ENCODE results near the gene GDNF.
"Not testable (repeated sequence)": the region's sequence is repeated elsewhere in the genome, so short reads cannot be mapped to it uniquely, and the experiment has no call there.

The GDNF gene

DNA sequence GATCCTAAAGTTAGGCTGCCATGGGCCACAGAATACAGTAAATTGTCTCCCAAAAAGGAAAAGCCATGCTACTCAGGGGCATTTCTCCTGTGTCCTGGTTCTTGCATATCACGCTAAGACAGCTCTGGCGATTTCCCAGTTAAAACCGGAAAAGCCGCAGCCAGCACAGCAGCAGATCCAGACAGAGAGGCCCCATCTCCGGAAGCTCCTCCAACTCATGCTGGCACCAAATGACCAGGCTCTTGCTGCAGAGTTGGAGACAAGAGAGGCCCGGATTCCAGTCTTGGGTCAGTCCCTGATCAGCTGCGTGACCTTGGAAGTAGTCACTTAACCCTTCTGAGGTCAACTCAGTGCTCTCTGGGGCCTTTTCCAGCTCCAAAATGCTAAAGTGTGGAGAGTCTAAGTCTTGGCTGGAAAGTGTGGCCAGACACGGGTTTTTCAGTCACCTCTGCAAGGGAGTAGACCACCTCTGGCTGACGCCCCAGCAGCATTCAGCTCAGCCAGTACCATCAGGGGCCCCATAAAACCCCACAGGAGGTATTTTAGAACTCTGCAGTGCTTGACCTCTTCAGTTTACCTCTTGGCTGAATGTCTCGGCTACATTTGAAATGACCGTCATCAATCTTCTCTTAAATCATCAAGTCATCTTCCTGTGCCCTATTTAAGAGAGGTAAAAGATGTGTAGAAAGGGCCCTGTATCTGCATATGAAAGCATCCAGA lies 16.2 kb downstream of the GDNF start:
- in situ Hi-C loops (cut with HindIII; ENCODE audit: low sequenced_read_pairs), result no loop called here

DNA sequence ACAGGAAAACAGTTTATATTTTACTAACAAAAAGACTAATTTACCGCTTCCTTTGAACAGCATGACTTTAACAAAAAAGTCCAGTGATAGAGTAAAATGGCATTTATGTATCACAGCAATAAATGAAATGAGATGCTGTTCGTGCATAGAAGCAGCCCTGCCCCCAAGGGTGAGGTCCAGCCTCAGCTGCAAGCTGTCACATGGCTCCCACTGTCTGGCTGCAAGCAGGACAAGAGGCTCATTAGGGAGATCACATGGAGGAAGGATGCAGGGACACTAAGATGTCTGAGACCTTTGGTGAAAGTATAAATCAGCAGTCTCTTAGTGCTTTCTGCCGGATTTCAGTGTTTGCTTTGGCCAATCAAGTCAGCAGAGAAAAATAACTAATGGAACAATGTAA lies 23.0 kb downstream of the GDNF start:
- in situ Hi-C loops (cut with HindIII; ENCODE audit: low sequenced_read_pairs), result no loop called here

DNA sequence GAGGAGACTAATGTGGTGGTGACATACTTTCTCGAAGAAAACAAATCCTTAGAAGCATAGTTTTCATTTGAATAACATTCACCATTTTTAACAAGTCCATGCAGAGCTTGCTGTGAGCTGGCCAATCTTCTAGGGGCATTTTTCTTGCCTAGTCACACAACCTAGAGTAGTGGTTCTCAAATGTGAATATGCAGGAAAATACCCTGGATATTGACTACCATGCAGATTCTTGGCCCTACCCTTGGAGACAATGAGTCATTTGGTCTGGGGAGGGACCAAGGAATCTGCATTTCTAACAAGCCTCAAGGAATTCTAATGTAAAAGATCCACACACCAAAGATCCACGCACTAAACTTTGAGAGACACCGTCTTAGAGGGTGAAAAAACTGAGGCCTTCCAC lies 23.5 kb downstream of the GDNF start:
- in situ Hi-C loops (cut with HindIII; ENCODE audit: low sequenced_read_pairs), result no loop called here

DNA sequence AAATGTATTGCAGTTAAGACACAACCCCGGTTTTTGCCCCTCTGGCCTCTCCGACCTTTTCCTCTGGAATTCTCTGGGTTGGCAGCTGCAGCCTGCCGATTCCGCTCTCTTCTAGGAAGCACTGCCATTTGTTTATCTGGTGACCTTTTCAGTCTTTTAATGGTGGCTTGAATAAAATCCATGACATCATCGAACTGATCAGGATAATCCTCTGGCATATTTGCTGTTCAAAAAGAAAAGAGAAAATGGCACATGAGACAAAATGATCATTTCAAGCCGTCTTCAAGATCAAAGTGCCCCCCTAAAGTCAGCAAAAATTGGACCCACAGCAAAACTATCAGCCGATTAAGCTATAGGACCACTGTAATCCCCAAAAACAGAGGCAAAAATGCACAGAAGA lies 23.9 kb downstream of the GDNF start:
- in situ Hi-C loops (cut with HindIII; ENCODE audit: low sequenced_read_pairs), result no loop called here

DNA sequence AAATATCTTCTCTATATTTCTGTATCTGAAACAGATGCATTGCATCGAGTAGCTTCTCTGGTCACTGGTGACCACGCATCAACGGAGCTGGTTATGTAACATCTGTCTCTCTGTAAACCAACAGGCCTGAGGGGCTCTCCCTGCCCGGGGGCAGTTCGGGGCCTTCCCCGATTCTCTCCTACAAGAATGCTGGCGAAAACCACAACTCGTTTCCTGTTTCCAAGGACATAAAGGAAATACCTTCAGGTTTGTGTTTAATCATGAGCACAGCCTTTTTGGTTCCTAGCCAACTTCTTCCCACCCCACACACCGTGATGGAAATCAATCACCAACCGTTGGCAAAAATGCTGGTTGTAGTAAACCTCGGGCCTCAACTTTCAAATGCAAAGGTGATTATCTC lies 25.1 kb downstream of the GDNF start:
- in situ Hi-C loops (cut with HindIII; ENCODE audit: low sequenced_read_pairs), result no loop called here

DNA sequence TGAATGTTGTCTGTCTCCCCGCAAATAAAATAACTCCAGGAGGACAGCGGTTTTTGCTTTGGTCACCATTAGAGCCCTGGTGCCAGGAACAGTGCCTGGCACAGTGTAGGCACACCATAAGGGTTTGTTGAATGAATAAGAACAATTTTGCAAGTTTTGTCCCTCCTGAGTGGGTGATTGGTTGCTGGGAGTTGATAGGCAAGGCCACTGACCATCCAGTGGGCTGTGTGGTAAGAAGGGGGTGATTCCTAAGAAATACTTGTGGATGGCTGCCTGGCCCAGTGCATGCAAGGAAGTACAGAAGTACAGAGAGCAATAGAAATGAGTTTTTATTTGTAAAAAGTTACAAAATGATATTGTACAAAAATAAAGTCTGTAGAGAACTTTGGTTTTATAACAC lies 27.5 kb downstream of the GDNF start:
- in situ Hi-C loops (cut with HindIII; ENCODE audit: low sequenced_read_pairs), result no loop called here

DNA sequence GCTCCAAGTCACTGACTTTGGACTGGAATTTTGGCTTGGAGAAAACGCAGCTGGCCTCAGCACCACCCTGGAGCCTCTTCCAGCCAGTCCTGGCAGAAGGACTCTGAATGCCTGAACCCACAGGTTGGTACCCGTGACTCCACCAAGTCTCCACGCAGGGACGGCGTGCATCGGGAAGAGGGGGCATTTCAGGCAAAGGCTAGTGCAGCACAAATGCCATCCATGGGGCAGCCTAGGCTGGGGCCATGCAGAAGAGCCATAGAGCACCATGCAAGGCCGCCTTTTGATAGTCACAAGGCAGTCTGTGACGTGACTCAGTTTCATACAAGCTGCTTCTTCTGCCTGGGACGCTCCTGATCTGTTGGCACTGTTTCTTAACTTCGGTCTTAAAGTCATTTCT lies 28.0 kb downstream of the GDNF start:
- in situ Hi-C loops (cut with HindIII; ENCODE audit: low sequenced_read_pairs), result no loop called here

DNA sequence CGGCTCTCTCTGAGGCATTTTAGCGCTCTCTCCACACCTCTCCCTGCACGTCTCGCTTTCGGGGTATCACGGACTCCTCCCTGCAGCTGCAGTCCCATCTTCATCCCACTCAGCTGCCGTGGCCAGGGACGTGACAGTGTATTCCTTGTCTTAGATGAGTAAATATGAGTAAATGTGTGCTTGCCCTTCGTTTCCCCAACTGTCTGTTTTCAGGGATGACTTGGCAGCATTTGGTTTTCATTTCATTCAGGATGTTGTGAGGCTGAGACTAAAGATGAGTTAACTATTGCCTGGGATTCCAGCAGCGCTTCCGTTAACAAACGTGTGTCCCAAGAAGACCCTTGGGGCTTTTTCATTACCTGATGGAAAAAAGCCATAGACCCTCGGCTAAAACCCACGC lies 29.5 kb downstream of the GDNF start:
- in situ Hi-C loops (cut with HindIII; ENCODE audit: low sequenced_read_pairs), result no loop called here

DNA sequence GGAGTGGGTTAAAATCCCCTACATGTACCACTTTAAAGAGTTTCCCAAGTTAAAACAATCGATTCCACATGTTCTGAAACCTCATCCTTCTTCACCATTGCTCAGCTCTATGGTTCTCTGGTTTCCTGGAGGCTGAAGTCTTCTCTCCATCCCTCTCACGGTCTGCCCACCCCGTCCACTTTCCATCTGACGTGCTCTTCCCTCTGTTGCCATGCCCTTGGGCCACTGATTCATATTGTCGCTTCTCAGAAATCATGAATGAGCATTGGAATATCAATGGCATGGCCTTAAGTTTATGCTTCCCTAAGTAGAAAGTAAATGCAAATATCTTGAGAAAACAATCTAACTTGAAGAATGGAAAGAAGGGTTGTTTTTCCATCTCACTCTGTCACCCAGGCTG lies 30.9 kb downstream of the GDNF start:
- in situ Hi-C loops (cut with HindIII; ENCODE audit: low sequenced_read_pairs), result no loop called here

DNA sequence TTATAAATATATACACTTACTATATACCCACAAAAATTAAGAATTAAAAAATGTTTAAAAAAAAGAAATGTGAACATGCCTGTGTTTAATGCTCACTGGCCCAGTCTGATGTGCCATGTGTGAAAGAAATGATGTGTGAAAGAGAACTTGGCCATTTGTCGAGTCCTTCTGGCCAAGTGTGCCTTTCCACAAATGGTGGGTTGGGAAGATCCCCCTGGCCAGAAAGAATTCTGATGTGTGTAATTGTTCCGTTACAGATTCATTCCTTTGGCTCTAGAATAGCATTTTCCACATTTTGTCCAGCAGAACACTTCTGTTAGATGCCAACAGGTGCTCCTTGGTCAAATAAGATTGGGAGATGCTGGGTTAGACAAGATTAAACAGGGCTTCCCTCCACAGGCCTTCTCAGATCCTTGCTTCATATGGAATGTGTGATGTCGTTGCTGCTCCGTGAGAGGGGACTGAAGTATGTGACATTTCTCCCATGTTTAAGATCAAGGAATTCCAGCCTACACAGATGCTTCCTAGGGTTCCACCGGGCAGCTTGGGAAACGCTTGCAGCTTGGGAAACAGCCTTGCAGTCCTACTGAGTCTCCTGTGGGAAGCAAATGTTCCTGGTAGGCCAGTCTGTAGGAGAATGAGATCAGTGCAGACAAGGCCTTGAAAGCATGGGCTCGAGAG lies 32.1 kb downstream of the GDNF start:
- in situ Hi-C loops (cut with HindIII; ENCODE audit: low sequenced_read_pairs), result no loop called here

DNA sequence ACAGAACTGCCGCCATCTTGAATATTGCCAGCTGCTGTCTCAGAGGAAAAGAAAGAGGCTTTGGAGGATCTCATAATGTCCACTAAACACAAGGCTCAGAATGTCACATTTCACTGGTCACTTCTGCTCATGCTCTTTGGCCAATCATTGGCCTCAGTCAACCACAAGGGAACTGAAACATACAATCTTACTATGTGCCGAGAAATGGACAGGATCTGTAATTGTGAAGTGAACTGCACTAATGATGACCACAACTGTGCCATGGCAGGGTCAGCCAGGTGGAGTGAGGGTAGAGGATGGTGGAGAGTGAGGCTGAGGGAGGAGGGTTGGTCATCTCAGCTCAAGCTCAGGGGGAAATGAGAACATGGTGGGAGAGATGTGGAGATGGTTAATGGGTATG lies 32.8 kb downstream of the GDNF start:
- in situ Hi-C loops (cut with HindIII; ENCODE audit: low sequenced_read_pairs), result no loop called here

DNA sequence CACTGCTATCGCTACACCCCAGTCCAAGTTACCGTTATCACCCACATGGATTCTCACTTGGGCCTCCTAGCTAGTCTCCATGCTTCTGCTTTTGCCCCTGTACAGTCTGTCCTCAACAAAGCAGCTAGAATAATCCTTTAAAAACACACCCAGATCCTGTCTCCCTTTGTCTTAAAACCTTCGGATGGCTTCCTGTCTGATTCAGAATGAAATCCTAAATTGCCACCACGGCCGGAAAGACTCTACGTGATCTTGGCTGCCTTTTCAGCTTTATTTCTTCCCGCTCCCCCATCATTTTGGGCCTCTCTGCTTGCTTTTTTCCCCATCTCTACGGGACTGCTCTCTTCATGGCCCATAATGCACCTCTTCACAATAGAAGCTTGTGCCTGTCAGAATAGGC lies 33.4 kb downstream of the GDNF start:
- in situ Hi-C loops (cut with HindIII; ENCODE audit: low sequenced_read_pairs), result no loop called here

DNA sequence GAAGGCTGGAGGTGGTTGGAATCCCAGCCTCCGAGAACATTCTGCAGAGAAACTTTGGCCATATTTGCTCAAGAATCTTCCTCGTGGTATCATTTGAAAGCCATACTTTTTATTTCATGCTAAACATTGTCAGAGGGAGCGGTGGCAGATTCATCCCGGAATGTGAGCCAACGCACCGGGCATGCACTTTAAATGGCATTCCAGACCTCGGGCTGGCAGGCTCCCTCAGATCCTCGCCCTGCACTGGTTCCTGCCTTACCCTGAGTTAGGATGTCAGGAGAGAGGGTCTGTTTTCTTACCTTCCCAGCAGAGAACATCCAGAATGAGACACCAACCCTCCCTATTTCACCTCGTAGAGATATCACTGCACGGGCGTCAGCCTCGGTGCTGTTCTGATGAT lies 33.8 kb downstream of the GDNF start:
- in situ Hi-C loops (cut with HindIII; ENCODE audit: low sequenced_read_pairs), result no loop called here

DNA sequence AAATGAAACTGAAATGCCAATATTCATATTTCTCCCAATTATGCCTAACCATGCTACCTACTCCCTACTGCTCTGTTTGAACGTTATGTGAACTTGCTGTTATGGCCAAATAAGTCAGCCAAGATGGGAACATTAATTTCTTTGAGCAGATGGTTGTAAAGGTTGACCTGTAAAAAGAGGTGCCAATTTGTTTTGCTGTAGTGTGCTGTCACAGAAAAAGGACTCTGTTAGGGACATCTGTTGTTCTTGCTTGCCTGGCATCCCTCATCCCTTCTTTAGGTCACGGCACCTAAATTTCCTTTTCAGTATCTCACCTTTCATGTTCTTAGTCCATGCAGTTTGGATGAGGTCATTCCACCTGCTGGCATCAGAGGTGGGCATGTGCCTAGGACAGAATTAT lies 35.4 kb downstream of the GDNF start:
- in situ Hi-C loops (cut with HindIII; ENCODE audit: low sequenced_read_pairs), result no loop called here

DNA sequence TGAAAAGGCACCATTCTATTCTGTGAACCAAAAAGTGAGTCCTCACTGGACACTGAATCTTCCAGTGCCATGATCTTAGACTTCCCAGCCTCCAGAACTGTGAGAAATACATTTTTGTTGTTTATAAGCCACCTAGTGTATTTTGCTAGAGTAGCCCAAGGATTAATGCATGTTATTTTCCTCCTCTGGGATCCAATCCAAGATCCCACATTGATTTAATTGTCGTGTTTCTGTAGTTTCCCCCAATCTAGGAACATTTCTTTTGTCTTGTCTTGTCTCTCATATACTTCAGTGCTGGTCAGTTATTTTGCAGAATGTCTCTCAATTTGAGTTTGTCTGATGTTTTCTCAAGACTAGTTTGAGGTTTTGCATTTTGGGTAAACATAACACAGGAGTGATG lies 36.4 kb downstream of the GDNF start:
- in situ Hi-C loops (cut with HindIII; ENCODE audit: low sequenced_read_pairs), result no loop called here

DNA sequence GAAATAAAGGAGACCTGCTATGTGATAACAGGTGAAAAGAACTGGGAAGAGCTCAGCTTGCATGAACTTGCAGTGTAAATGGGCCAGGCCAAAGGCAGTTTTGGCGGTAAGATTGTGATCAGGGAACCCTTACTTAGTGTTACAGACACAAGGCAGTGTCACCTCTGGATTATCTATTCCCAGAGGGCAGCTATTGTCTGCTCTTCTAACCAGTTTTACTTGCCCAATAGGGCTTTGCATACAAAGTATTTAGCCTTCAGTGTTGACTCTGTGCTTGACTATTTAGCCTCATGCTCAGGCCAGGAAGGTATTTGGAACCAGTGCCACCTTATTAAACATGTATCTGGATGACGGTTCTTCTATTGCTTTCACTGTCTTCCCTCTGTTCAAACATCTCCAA lies 38.3 kb downstream of the GDNF start:
- in situ Hi-C loops (cut with HindIII; ENCODE audit: low sequenced_read_pairs), result no loop called here

DNA sequence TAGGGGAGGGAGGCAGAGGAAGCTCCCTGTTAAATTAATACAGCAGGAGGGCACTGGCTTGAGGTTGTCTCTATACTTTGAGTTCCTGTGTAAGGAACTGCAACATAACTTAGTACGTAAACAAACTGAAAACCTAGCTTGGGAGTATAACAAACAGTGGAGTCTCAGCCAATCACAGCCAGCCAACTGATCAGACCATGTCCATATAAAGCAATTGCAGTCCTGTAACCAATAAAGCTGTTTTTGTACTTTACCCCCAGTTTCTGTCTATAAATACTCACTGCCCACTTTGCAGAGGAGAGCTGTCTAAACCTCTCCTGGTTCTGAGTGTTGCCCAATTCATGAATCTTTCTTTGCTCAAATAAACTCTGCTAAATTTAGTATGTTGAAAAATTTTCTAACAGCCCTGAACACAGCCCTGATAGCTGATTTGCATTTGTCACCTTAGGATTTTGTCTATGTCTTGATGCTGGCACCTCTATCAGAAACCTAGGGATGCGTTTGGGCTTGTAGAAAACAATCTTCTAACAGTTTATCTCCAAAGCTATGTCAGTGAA lies 39.9 kb downstream of the GDNF start:
- in situ Hi-C loops (cut with HindIII; ENCODE audit: low sequenced_read_pairs), result no loop called here

DNA sequence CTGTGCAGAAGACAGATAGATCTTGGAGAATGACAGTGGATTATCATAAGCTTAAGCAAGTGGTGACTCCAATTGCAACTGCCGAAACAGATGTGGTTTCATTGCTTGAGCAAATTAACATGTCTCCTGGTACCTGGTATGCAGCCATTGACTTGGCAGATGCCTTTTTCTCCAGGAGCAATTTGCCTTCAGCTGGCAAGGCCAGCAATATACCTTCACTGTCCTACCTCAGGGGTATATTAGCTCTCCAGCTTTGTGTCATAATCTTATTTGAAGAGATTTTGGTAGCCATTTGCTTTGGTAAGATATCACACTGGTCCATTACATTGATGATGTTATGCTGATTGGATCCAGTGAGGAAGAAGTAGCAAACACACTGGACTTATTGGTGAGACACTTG lies 43.4 kb downstream of the GDNF start:
- in situ Hi-C loops (cut with HindIII; ENCODE audit: low sequenced_read_pairs), result not testable (repeated sequence)

DNA sequence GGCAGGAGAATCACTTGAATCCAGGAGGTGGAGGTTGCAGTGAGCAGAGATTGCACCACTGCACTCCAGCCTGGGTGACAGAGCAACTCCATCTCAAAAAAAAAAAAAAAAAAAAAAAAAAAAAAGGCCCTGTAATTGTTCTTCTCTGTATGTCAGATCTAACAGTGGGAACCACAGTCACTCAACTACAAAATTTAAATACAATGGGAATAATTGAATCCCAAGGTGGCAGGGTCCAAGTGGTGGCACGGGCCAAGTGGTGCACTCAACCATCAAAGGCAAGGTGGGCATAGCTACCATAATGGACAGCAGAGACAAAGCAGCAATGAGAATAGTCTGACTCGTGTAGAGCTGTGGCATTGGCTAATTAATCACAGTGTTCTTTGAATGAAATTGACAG lies 44.5 kb downstream of the GDNF start:
- in situ Hi-C loops (cut with HindIII; ENCODE audit: low sequenced_read_pairs), result not testable (repeated sequence)

DNA sequence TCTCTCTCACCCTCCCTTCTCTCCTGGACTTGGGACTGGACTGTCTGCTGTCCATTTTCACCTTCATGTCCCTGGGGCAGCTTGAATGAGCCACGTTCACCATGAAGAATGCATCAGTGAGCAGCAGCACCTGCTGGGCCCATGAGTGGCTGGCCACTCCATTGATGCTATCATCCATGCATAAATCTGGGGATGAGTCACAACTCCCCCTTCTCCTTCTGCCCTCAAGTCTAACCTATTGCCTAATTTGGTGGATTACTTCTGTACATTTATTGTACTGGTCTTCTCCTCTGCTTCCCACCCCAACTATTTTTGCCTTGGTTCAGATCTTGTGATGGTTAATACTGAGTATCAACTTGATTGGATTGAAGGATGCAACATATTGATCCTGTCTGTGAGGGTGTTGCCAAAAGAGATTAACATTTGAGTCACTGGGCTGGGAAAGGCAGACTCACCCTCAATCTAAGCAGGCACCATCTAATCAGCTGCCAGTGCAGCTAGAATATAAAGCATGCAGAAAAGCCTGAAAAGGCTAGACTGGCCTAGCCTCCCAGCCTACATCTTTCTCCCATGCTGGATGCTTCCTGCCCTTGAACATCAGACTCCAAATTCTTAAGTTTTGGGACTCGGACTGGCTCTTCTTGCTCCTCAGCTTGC lies 46.7 kb downstream of the GDNF start:
- in situ Hi-C loops (cut with HindIII; ENCODE audit: low sequenced_read_pairs), result no loop called here

DNA sequence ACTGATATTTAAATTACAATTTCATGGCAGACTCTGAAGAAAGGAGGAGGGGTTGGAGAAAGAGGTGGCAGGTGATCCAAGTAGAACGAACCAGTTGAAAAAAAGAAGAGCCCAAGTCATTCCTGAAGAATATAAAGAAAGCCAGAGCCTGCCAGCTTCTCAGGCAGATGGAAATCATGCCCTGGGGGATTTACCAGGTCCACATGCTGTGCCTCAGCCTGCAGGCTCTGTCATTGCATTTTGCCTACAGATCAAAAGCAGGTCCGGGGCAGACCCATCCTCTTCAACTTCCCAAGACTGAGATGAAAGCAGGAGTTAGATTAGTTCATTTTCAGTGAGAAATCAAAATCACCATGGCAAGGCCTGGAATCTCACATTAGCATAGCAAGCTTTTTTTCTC lies 48.5 kb downstream of the GDNF start:
- in situ Hi-C loops (cut with HindIII; ENCODE audit: low sequenced_read_pairs), result no loop called here

DNA sequence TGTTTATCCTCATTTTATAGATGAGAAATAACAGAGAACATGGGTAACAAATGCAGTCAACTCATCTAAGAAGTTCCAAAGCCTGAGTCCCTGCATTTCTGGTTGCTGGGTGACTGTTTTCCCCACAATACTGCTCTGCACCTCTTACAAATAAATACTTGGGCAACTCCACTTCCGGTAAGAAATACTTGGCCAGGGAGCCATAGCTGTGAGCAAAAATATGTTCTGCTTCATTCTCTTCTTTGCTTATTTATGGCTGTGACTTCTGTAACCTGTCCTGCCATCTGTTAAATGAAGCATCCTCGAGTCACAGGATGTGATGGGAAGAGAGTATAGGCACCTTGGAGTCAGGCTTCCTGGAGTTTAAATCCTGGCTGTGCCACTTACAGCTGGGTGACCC lies 49.9 kb downstream of the GDNF start:
- in situ Hi-C loops (cut with HindIII; ENCODE audit: low sequenced_read_pairs), result no loop called here
